Measurements from ENCODE around the gene CIAPIN1. TPM values are rescaled to one million over a fixed set of nuclear protein-coding genes. Genes with fewer than 3 reads are reported as not detected.

CIAPIN1 gene
- total and polyA plus RNA-seq, 7 donors = 17.1 to 46.2 (median 22.5) TPM

DNA sequence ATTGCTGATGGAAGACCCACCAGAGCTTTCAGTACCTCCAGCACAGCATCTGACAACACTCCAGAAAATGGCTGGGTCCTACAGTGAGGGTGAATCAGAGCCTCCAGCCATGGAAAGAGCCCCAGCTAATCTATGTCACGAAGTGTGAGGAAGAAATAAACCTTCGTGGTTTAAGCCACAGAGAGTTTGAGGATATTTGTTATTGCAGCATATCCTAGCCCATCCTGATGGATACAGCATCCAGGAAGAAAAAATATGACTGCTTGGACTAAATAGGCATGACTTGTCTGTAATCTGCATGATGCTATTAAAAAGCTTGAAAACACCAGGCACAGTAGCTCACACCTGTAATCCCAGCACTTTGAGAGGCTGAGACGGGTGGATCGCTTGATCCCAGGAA, 55.9 kb downstream of the CIAPIN1 start:
- DNase-seq = no peak
- WGBS, 2 donors = 80 to 91% methylated on average over 4 of the region's 4 CpGs
- TF ChIP-seq EP300 (IDR thresholded peaks at IDR 0.05) = no peak
- TF ChIP-seq, protein P1, sequence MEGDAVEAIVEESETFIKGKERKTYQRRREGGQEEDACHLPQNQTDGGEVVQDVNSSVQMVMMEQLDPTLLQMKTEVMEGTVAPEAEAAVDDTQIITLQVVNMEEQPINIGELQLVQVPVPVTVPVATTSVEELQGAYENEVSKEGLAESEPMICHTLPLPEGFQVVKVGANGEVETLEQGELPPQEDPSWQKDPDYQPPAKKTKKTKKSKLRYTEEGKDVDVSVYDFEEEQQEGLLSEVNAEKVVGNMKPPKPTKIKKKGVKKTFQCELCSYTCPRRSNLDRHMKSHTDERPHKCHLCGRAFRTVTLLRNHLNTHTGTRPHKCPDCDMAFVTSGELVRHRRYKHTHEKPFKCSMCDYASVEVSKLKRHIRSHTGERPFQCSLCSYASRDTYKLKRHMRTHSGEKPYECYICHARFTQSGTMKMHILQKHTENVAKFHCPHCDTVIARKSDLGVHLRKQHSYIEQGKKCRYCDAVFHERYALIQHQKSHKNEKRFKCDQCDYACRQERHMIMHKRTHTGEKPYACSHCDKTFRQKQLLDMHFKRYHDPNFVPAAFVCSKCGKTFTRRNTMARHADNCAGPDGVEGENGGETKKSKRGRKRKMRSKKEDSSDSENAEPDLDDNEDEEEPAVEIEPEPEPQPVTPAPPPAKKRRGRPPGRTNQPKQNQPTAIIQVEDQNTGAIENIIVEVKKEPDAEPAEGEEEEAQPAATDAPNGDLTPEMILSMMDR (IDR thresholded peaks at IDR 0.05) = no peak
- TF ChIP-seq POLR2A (IDR thresholded peaks at IDR 0.05) = no peak
- TF ChIP-seq POLR2AphosphoS5 (IDR thresholded peaks at IDR 0.05) = no peak
- Histone ChIP-seq H3K27ac (no peak overlapping the region), H3K27me3 (no peaks in the 10 kb centered on the region), H3K36me3 (no peaks in the 10 kb centered on the region), H3K4me1 (peaks cover 0 to 8% (median 0%) of the 10 kb centered on the region in 4 donors), H3K9me3 (no peaks in the 10 kb centered on the region), H3K4me3 (no peak overlapping the region)
- intact Hi-C loops (cut with DNase I) = no loop called here

- H3K4me3 ChIP-seq = no peak overlapping the region
- WGBS, 2 donors = 75 to 87% methylated on average over 5 of the region's 5 CpGs
- no peak overlapping the region for H3K27ac ChIP-seq
- H3K36me3 ChIP-seq = no peaks in the 10 kb centered on the region
- H3K27me3 ChIP-seq = no peaks in the 10 kb centered on the region
- TF ChIP-seq POLR2A (IDR thresholded peaks at IDR 0.05) = no peak
- TF ChIP-seq EP300 (IDR thresholded peaks at IDR 0.05) = no peak
- TF ChIP-seq, protein P1 (IDR thresholded peaks at IDR 0.05) = no peak
- no peak for TF ChIP-seq POLR2AphosphoS5 (IDR thresholded peaks at IDR 0.05)
- intact Hi-C loops (cut with DNase I) = no loop called here
- H3K4me1 ChIP-seq = peaks cover 0 to 11% (median 0%) of the 10 kb centered on the region in 4 donors
- H3K9me3 ChIP-seq = no peaks in the 10 kb centered on the region
- DNase-seq = no peak
Measured at GRCh38 chr16:57390636-57391295, 56.4 kb downstream of the CIAPIN1 start.

- no peak for TF ChIP-seq POLR2A (IDR thresholded peaks at IDR 0.05)
- no peak for TF ChIP-seq EP300 (IDR thresholded peaks at IDR 0.05)
- TF ChIP-seq POLR2AphosphoS5 (IDR thresholded peaks at IDR 0.05) = no peak
- TF ChIP-seq, protein P1 (IDR thresholded peaks at IDR 0.05) = no peak
- Histone ChIP-seq H3K4me3 (no peak overlapping the region), H3K9me3 (no peaks in the 10 kb centered on the region), H3K27me3 (no peaks in the 10 kb centered on the region), H3K36me3 (no peaks in the 10 kb centered on the region), H3K4me1 (peaks cover 0 to 18% (median 8%) of the 10 kb centered on the region in 4 donors), H3K27ac (no peak overlapping the region)
- 91 to 93% methylated on average over 3 of the region's 3 CpGs for WGBS, 2 donors
- intact Hi-C loops (cut with DNase I) = no loop called here
- no peak for DNase-seq
Measured at GRCh38 chr16:57389087-57389468, 58.1 kb downstream of the CIAPIN1 start.

DNA sequence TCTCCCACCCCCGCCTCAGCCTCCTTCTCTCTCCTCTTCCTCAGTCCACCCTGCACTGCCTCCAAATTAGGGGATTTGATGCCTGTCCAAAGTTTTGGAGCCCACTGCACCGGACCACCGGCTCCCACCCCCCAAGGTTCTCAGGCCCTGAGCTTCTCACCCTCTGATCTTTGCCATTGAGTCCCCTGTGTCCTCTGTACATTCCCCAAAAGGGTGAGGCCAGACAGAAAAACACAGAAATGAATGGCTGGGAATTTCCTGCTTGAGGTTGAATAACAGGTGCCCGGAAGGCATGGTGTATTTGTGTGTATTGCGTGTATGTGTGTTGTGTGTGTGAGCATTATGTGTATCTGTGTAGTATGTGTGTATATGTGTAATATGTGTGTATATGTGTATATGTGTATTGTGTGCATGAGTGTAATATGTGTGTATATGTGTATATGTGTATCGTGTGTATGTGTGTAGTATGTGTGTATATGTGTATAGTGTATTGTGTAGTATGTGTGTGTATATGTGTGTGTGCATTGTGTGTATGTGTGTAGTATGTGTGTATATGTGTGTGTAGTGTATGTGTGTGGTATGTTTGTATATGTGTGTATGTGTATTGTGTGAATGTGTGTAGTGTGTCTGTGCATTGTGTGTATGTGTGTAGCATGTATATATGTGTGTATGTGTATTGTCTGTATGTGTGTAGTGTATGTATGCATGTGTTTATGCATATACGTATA, 58.7 kb downstream of the CIAPIN1 start:
- 47 to 65% methylated on average over 7 of the region's 7 CpGs for WGBS, 2 donors
- intact Hi-C loops (cut with DNase I) = no loop called here
- Histone ChIP-seq H3K4me1 (peaks cover 0 to 23% (median 13%) of the 10 kb centered on the region in 4 donors), H3K36me3 (no peaks in the 10 kb centered on the region), H3K9me3 (no peaks in the 10 kb centered on the region), H3K4me3 (no peak overlapping the region), H3K27me3 (no peaks in the 10 kb centered on the region), H3K27ac (no peak overlapping the region)
- DNase-seq = no peak
- TF ChIP-seq POLR2AphosphoS5 (IDR thresholded peaks at IDR 0.05) = no peak
- TF ChIP-seq, protein P1 (IDR thresholded peaks at IDR 0.05) = no peak
- no peak for TF ChIP-seq EP300 (IDR thresholded peaks at IDR 0.05)
- TF ChIP-seq POLR2A (IDR thresholded peaks at IDR 0.05) = no peak
